ENCODE results near the gene HTT-AS. TPM values are rescaled to one million over a fixed set of nuclear protein-coding genes. Genes with fewer than 3 reads are reported as not detected.

Gene HTT-AS
- total RNA-seq, 2 donors from 2014 or later = not detected

GRCh38 chr4:3026540-3026939 lies 47.8 kb downstream of the HTT-AS start:
- DNase-seq (ENCODE audit: low spot score) = no peak
- H3K4me3 ChIP-seq = no peak overlapping the region
- no peak for TF ChIP-seq CTCF (IDR thresholded peaks at IDR 0.05)
- no peak for TF ChIP-seq POLR2AphosphoS5 (IDR thresholded peaks at IDR 0.05)
- no peak for TF ChIP-seq POLR2A (IDR thresholded peaks at IDR 0.05)
- no peaks in the 10 kb centered on the region for H3K36me3 ChIP-seq
- no peaks in the 10 kb centered on the region for H3K9me3 ChIP-seq
- H3K4me1 ChIP-seq (replicated peaks) = no peaks in the 10 kb centered on the region
- no peak overlapping the region for H3K27ac ChIP-seq
- intact Hi-C loops (cut with DNase I) = no loop called here
- 93% methylated on average over 9 of the region's 9 CpGs for WGBS
- H3K27me3 ChIP-seq (replicated peaks; ENCODE audit: insufficient read depth) = no peaks in the 10 kb centered on the region

- no peaks in the 10 kb centered on the region for H3K36me3 ChIP-seq
- 94% methylated on average over 21 of the region's 21 CpGs for WGBS
These were observed 48.5 kb downstream of the HTT-AS start for GRCh38 chr4:3025881-3026280.

GRCh38 chr4:3022651-3023050 lies 51.7 kb downstream of the HTT-AS start:
- H3K4me3 ChIP-seq = no peak overlapping the region
- 79% methylated on average over 3 of the region's 3 CpGs for WGBS
- DNase-seq (ENCODE audit: low spot score) = no peak
- no peaks in the 10 kb centered on the region for H3K9me3 ChIP-seq
- H3K27ac ChIP-seq = no peak overlapping the region
- TF ChIP-seq POLR2A (IDR thresholded peaks at IDR 0.05) (no peak), CTCF (IDR thresholded peaks at IDR 0.05) (no peak), POLR2AphosphoS5 (IDR thresholded peaks at IDR 0.05) (no peak)
- no peaks in the 10 kb centered on the region for H3K36me3 ChIP-seq
- no peaks in the 10 kb centered on the region for H3K27me3 ChIP-seq (replicated peaks; ENCODE audit: insufficient read depth)
- H3K4me1 ChIP-seq (replicated peaks) = no peaks in the 10 kb centered on the region
- intact Hi-C loops (cut with DNase I) = no loop called here

More at GRCh38 chr4:3025881-3026280, 48.5 kb downstream of the HTT-AS start:
- no peak overlapping the region for H3K27ac ChIP-seq
- H3K27me3 ChIP-seq (replicated peaks; ENCODE audit: insufficient read depth) = no peaks in the 10 kb centered on the region
- no peak overlapping the region for H3K4me3 ChIP-seq
- no peaks in the 10 kb centered on the region for H3K9me3 ChIP-seq
- no peaks in the 10 kb centered on the region for H3K4me1 ChIP-seq (replicated peaks)
- no peak for DNase-seq (ENCODE audit: low spot score)
- intact Hi-C loops (cut with DNase I) = no loop called here
- TF ChIP-seq POLR2AphosphoS5 (IDR thresholded peaks at IDR 0.05) (no peak), POLR2A (IDR thresholded peaks at IDR 0.05) (no peak), CTCF (IDR thresholded peaks at IDR 0.05) (no peak)

GRCh38 chr4:3022112-3022511 lies 52.2 kb downstream of the HTT-AS start:
- intact Hi-C loops (cut with DNase I) = no loop called here
- TF ChIP-seq POLR2A (IDR thresholded peaks at IDR 0.05) (no peak), CTCF (IDR thresholded peaks at IDR 0.05) (no peak), POLR2AphosphoS5 (IDR thresholded peaks at IDR 0.05) (no peak)
- no peaks in the 10 kb centered on the region for H3K9me3 ChIP-seq
- H3K27me3 ChIP-seq (replicated peaks; ENCODE audit: insufficient read depth) = no peaks in the 10 kb centered on the region
- WGBS = 56% methylated on average over 8 of the region's 8 CpGs
- no peaks in the 10 kb centered on the region for H3K4me1 ChIP-seq (replicated peaks)
- no peak overlapping the region for H3K27ac ChIP-seq
- H3K4me3 ChIP-seq = no peak overlapping the region
- H3K36me3 ChIP-seq = no peaks in the 10 kb centered on the region
- no peak for DNase-seq (ENCODE audit: low spot score)

GRCh38 chr4:3021627-3022026 lies 52.7 kb downstream of the HTT-AS start:
- Histone ChIP-seq H3K27ac (no peak overlapping the region), H3K9me3 (no peaks in the 10 kb centered on the region), H3K4me3 (no peak overlapping the region), H3K27me3 (replicated peaks; ENCODE audit: insufficient read depth) (no peaks in the 10 kb centered on the region), H3K4me1 (replicated peaks) (no peaks in the 10 kb centered on the region), H3K36me3 (no peaks in the 10 kb centered on the region)
- no peak for TF ChIP-seq POLR2A (IDR thresholded peaks at IDR 0.05)
- no peak for DNase-seq (ENCODE audit: low spot score)
- intact Hi-C loops (cut with DNase I) = no loop called here
- WGBS = 94% methylated on average over 8 of the region's 8 CpGs

Measured in prostate gland (tissue), 2 donors.